IPS-NIHi11 (cell line): Measurements from ENCODE around the gene KCNQ1.

Experiments
- DNase-seq: peaks from one replicate; pipeline ENCODE4 v3.0.0; 2012; ENCODE audit warnings: mixed read lengths, low spot score

KCNQ1 gene

DNA sequence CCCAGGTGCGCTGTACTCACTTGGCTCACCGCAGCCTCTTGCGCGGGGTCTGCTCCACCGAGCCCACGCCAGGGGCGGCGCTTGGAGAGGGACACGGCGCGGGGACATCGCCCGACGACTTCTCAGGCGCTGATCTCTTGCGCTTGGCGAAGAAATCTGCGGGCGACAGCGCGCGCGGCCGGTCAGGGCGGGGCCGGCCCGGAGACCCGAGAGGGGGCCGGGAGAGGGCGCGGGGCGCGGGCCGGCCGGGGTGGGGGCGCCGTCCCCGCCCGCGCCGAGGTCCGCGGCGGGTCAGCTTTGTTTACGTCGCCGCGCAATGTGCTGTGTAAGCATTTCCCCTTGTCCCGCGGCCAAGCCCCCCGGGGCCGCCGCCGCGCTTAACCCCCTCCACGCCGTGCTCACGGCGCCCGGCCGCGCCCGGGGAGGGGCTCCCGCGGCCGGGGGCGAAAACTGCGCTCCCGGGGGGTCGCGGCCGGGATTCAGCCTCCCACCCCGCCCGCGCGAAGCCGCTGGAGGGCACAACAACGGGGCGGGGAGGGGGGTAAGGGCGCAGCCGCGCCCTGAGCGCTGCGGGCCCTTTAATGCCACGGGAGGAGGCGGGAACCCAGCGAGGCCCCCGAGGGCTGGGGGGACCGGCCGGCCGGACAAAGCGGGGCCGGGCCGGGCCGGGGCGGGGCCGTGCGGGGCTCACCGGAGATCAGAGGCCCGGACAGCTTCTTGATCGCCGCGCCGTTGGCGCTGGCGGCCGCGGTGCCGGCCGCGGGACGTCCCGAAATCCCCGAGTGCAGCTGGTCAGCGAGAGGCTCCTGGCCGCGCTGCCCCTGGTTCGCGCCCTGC is 439.4 kb downstream of the KCNQ1 start:
- peak; percentile 66 for DNase-seq

DNA sequence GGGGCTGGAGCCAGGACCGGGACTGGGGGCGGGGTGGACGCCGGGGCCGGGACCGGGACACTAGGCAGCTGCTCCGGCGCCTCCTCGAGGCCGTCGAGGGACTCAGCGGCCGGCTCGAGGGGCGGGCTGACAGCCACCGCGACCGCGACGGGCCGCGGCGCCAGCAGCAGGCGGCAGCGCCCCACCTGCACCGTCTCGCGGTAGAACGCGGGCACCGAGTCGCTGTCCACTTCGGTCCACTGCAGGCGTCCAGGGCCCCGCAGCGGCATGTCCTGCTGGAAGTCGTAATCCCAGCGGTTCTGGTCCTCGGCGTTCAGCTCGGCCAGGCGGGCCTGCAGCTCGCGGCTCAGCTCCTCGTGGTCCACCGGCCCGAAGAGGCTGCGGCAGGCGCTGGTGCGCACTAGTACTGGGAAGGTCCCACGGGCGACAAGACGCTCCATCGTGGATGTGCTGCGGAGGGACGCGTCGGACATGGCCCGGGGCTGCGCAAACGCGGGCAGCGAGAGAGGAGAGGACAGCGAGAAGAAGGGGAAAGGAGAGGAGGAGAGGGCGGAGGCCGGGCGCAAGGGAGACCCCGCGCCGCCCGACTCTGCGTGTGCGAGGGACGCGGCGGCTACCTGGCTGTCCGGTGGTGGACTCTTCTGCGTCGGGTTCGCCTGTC is 440.3 kb downstream of the KCNQ1 start:
- peak; percentile 75 for DNase-seq

DNA sequence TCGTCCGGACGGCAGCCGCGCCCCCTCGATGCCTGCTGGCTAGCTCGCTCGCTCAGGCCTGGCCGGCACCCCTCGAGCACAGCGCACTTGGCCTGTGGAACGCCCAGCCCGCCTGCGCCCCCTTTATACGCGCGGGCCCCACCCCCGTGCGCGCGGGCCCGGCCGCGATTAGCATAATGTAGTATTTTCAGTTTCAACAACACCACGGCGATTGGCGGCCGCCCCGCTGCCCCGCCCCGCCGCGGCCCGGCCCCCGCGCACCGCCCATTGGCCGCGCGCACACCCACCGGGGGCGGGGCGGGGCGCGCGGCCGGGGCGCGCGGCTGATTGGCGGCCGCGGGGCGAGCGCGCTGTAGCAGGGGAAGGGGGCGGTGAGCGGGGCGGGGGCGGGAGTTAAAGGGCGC is 440.9 kb downstream of the KCNQ1 start, which contains the start of gene CDKN1C:
CDKN1C (minus strand) TSS at position 98 of the 404 bp plus-strand sequence. CDS start 319 bp downstream, outside the sequence.
- peak; percentile 92 for DNase-seq

DNA sequence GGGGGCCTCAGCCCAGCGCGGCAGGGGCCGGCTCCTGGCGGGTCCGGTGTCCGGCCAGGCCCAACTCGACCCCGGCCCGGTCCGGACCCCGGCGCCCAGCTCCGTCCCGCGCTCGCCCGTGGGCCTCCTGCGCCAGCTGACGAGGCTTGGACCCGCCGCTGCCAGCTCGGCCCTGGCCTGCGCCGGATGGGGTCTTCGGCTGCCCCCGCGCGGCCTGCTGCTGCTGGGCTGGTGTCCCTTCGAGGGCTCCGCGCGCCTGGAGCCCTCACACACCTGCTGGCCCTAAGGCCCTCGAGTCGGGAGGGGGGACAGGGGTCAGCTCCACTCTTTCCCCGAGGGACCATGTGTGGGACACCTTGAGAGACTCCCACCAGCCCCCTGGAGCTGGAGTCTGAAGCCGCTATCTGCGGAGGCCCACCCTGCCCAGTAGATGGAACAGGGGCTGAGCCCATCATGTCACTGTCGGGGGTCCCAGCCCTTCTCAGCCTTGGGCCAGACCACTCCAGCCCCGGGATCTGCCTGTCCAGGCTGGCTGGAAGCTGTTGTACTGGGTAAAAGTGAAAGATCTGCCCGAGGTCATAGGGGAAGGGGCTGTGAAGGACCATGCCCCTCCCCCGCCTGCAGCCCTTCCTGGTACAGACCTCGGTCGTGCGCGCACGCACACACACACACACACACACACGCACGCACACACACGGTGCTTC is 441.5 kb downstream of the KCNQ1 start:
- no peak for DNase-seq

DNA sequence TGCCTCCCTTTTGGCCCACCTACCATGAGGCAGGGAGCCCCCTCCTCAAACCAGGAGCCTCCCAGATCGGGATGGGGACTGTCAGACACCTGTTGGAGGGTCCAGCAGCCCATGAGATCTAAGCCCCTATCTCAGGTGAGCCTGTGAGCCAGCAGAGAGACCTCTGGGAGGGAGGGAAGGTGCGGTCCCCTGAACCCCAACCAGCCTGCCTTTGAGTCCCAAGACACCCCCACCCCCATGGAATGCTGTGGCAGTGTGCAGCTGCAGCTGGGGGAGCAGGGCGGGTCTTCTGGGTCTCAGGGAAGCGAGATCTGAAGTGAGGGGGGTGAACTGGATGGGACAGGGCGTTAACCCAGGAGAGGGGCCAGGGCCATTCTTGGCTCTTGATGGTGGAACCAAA is 442.1 kb downstream of the KCNQ1 start:
- no peak for DNase-seq

DNA sequence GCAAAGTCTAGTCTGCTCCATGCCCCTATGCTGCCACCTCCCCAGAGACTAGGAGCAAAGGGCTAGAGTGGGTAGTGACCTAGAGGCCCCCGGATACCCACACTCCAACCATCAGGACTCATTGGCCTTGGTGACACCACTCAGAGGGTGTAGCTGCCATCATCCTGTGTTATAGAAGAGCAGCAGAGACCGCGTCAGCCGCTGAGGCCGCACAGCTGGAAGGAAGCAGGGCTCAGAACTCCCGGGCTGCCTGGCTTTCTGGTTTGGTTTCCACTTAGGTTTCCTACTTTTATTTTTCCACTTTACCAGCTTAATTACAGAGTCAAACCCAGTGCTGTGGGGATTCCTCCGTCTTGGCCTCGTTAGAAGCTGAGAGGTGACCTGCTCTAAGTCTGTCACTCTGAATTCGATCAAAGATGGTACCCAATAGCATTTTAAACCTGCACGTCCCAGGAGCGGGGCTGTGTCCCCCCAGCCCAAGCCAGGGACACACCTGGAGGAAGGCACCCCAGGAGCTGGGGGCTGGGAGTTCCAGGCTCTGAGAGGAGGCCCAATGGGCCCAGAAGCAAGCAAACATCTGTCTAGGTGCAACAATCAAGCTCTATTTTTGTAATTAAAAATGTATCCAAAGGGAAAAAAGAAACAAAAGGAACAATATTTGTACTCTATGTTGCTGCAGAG is 442.8 kb downstream of the KCNQ1 start:
- DNase-seq = no peak

DNA sequence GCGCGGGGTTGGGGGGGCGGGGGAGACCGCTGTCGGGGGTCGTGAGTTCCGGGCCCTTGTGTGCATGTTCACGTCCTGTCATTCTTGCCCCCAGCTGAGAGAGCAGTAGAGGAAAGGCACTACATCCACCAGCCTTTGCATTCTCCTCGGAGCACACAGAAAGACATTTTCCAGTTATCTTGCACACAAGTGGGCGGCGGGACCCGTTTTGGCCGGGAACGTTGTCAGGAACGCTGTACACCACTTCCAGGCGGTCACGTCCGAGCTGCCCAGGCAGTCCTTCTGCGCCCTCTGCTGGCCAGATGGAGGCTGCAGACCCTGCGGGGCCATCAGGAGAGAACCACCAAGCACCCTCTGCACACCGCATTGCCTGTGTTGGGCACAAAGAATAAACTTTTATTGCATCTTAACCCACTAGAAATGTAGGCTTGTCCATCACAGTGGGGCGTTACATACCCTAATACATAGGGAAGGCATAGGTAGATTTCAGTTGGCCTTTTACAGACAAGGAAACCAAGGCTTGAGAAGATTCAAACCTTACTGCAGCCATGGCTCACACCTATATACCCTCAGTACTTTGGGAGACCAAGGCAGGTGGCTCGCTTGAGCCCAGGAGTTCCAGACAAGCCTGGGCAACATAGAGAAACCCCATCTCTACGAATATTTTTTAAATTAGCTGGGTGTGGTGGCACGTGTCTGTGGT is 443.6 kb downstream of the KCNQ1 start:
- peak; percentile 71 for DNase-seq

DNA sequence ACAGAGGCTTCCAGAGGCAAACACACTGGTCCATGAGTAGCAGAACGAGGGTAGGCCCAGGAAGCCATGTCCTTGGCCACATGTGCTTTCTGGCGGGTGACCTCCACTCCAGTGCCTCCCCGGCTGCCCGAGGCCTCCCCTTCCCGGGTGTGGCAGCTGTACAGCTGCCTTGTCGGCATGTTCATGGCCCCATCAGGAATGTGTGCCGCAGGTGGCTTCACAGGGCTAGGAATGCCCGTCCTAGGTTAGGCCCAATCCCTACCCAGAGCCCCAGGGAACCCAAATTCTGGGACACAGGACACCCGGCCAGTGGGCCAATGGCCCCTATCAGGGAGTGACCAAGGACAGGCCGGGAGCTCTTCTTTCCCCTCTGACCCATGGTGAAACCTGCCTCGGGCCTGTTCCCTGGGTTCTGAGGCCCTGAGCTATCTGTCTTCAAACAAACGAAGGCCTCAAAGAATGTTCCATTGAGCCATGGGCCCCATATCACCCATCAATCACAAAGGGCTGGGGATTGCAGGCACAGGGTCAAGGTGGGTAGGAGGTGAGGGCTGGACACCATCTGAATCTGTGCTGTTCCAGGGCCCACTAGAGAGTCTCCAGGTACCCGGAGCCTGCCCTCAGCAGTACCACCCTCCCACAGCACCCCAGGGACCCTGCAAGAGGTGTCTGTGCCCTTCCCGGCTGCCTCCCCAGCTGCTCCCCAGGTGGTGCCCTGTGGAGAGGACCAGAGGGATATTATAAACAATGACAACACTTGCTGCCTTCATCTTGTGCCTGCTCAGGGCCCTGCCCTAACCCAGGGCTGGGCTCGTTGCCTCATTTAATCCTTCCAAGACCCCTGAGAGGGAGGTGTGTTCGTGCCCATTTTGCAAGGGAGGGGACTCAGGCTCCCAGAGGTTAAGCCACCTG is 444.8 kb downstream of the KCNQ1 start:
- no peak for DNase-seq

DNA sequence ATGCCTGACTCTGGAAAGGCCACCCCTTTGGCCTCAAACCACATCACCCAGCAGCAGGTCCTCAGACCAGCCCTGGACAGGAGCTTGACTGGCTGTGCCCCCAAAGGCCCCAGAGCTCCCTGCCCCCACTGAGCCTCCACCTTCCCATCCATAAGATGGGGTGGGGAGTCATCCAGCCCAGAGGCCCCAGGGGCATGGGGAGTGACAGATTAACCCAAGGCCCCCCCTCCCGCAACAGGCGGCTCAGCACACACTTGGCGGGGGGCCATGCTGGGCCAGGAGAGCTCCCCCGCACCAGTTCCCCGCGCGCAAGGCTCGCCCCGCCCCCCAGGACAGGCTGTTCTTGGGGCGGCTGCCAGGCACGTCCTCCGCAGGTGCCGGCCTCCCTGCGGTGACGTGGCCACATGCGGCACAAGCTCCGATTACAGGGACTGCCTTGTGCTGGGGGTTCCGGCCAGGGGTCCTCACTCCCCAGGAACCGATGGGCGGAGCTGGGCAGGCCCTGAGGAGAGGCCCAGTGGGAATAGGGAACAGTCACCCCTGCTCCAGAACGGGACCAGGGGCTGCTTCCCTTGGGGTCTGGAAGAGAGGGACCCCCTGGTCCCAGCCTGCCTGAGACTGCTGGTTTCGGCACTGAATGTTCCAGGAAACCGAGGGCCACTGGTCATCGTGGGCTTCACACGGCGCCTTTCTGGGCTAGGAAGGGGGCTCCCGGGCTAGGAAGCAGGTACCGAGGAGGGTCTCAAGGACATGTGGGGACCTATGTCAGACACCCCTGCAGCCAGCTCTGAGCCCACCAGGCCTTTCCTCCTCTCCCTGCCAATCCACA is 445.9 kb downstream of the KCNQ1 start:
- DNase-seq = no peak

DNA sequence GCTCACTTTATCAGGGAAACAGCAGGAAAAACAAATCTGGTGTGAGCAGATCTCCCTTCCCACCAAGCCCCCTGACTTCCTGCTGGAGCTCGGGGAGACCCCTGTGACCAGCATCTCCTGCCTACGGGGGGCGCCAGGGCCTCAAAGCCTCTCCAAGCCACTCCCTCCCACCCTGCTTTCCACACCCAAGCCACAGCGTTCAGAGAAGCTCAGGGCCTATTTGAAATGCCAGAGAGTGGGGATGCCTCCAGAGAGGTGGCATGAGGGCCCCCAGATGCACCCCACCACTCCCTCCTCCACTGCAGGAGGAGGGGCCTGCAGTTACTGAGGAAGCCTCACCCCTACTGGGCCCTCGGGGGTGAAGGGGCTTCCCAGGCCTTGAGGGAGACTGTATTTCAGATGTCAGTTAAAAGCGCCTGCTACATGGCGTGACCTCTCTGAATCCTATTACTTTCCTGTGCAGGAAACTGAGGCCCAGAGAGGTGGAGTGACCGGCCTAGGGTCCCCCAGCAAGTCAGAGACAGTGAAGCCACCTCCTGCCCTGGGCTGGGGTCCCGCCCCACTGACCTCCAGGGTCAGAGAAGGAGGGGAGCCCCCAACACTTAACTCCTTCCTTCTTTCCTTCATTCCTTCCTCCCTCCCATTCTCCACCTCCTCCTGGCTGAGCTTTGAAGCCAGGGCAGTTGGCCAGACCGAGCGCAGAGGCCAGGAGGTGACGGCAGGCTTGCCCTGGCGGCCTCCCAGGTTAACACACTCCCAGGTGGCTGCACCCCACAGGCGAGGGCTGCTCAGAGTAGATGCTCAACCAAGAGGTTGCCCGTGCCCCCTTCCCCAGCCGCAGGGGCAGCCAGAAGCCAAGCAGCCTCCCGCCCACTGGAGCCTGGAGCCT is 446.8 kb downstream of the KCNQ1 start:
- no peak for DNase-seq

DNA sequence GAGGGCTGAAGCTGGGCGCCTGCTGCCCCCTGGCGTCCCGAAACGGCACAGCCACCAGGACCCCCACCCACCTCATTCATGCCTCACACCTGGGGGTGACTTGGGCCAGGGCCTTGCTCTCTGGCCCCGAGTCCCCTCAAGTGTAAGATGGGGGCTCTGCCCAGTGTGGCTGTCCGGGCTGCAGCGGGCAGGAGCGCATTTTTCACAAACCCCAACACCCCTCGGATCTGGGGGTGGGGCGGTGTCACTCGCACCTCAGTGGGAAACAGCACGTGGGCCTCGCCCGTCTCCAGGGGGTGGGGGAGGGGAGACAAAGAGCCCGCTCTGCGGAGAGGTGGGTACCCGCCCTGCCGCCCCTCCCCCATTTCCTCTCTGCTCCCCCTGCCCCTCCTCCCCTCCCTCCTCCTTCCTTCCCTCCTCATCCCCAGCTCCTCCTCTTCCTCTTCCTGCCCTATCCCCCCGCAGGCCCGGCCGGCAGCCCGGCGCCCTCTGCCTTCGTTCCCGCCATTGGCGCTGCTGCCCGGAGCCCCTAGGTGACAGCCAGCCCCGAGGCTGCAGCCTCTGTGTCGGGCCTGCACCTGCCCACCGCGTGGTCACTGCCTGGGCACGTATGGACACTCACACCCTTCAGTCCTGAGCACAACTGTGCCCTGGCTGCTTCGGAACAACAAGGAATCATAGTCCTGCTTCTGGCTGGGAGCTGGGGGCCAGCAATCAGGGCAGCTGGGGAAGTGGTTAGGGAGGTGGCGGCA is 447.6 kb downstream of the KCNQ1 start:
- peak; percentile 91 for DNase-seq

DNA sequence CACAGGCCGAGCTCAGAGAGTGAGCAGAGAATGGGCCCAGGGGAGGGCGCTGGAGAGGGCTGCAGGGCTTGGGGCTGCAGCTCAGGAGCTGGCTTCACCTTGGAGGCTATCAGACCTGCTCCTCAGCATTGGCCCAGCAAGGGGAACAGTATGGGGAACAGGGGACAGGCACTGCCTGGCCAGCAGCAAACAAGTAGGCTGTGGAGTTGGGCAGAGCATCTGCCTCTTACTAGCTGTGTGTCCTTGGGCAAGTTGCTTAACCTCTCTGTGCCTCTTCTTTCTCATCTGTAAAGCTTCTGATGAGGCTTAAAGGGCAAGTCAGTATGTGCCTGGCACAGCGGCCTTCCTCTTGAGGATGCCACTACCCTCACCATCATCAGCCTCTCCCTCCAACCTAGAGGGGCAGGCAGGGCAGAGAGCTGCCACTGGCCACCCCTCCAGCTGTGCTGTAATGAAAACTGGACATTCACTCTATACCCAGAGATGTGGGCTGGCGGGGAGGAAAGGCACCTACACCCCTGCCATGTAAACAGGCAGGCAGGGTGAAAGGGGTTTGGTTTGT is 448.2 kb downstream of the KCNQ1 start:
- peak; percentile 74 for DNase-seq

DNA sequence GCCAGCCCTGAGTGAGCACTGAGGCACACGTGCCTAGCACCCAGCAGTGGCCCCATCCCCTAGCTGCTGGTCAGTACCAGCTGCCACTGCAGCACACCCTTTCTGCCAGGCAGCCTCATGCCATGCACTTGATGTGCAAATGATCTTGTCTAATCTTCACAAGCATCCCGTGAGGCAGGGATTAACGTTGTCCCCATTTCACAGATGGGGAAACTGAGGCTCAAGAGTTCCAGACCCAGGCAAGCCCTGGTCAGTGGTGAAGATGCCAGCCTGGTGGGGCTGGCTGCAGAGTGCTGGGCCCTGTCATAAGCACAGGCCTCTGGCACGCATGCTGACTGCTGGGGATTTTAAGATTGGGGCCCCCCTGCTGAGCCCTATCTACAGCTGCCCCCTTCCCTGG is 449.1 kb downstream of the KCNQ1 start:
- no peak for DNase-seq

DNA sequence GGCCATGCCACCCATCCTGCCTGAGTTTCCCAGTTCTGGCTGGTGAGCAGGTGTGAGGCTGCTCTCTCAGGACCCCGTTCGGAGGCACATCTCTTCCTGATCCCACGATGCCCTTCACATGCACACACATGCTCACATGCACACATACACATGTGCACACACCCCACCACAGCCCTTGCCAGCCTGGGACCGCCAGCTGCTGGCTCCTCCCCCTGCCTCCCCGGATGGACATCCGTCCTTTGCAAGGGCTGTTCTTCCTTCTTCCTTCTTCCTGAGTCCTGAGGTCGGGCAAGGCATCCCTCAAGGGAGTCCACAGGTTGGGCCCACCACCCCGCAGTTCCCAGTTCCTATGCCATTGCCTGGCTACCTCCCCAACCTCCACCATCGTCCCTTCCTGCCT is 451.2 kb downstream of the KCNQ1 start:
- DNase-seq = no peak

DNA sequence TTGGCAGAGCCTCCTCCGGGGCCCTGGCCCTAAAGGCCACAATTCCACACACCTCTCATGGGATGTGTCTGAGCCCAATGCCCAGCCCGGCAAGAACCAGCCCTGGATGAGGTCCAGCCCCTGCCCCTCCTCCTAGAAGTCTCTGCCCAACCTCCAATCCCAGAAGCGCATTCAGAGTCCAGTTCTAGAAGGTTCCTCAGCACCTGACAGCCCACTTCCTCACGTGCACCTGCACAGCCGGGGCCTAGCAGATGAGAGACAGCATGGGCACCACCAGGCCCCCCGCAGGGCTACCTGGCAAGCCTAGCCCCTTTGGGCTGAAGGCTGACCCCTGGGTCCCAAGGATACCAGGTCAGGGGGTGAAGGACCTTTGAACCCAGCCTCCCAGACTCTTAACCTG is 452.2 kb downstream of the KCNQ1 start:
- DNase-seq = no peak

DNA sequence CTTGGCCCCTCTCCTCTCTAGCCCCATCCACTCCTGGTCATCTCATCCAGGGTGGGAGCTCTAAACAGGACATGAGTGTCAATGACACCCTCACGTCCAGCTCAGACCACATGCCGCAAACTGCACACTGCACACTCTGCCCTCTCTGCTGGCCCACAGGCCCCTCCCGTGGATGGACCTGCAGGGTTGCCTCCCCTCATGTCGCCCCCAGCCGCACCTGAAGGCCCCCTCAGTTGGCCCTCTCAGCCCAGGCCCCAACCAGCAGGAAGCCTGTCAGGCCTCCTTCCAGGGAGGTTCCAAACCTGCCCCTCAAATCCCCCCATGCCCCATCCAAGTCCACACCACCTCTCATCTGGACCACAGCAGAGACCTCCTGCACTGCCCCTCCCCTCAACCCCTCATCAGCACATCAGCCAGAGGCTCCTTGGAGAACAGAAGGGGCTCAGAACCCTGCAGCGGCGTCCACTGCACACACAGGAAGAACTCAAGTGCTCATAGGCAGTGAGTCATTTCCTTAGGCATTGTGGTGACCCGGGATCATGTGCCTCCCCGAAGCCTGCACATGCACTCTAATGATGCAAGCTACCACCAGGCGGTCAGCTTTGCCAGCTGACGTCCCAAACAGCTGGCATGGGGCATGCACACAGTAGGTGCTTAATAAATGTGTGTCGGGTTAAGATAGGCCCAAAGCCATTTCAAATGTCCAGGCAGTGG is 453.7 kb downstream of the KCNQ1 start:
- no peak for DNase-seq
